Calu3 (cell line): Measurements from ENCODE around the gene RAB3C. TPM values are rescaled to one million over a fixed set of nuclear protein-coding genes. Genes with fewer than 3 reads are reported as not detected.
"Not testable (repeated sequence)": the region's sequence is repeated elsewhere in the genome, so short reads cannot be mapped to it uniquely, and the experiment has no call there.

Source experiments
- BruUV-seq: library from RNA; stranded (reverse); fragments of 400-500 nt; replicated peaks from 2 replicates; lab custom pipeline; 2021; lab: Mats Ljungman, UMichigan
- CTCF ChIA-PET: fragments of 300-600 bp; sonication (Branson Sonifier 250); formaldehyde crosslinking; loops from one replicate; lab custom pipeline; 2022; ENCODE audit warnings: antibody characterized with exemption; lab: Charles Lee
- DNase-seq: peaks from one replicate; pipeline ENCODE4 v3.0.0; 2022
- H3K27ac Mint-ChIP-seq: one replicate; pipeline ENCODE4 v1.8.0; 2022; ENCODE audit warnings: mixed read lengths; ENCODE audit not compliant: unreplicated experiment
- H3K27me3 Mint-ChIP-seq: one replicate; pipeline ENCODE4 v1.8.0; 2022; ENCODE audit warnings: mixed read lengths; ENCODE audit not compliant: unreplicated experiment
- H3K36me3 Mint-ChIP-seq: one replicate; pipeline ENCODE4 v1.8.0; 2022; ENCODE audit warnings: mild to moderate bottlenecking, moderate library complexity, mixed read lengths; ENCODE audit not compliant: insufficient read depth, unreplicated experiment
- H3K4me1 Mint-ChIP-seq: one replicate; pipeline ENCODE4 v1.8.0; 2022; ENCODE audit warnings: mild to moderate bottlenecking, low read depth, mixed read lengths; ENCODE audit not compliant: unreplicated experiment
- H3K4me3 Mint-ChIP-seq: one replicate; pipeline ENCODE4 v1.8.0; 2022; ENCODE audit warnings: mild to moderate bottlenecking, low read depth, moderate library complexity, mixed read lengths; ENCODE audit not compliant: unreplicated experiment
- H3K9me3 Mint-ChIP-seq: one replicate; pipeline ENCODE4 v1.8.0; 2022; ENCODE audit warnings: low read depth, mixed read lengths; ENCODE audit not compliant: unreplicated experiment
- CTCF ChIP-seq: fragments of 200-600 bp; IDR thresholded peaks from one replicate; pipeline ENCODE4 v1.8.0; 2022; ENCODE audit warnings: antibody characterized with exemption; ENCODE audit not compliant: unreplicated experiment
- intact Hi-C: fragments of 100-400 bp; cut with micrococcal nuclease; formaldehyde crosslinking; loops from one replicate; pipeline ENCODE4 v1.10.0; 2022; ENCODE audit not compliant: unreplicated experiment
- total RNA-seq: library from RNA; stranded (reverse); gene quantifications from 2 replicates; pipeline ENCODE4 v1.2.3, GENCODE V29; 2022

The RAB3C gene
- total RNA-seq, 1 experiment from 2014 or later: not detected

GRCh38 chr5:58571501-58571900, 11.4 kb upstream of the RAB3C start:
- Mint-ChIP-seq H3K27ac (no peak overlapping the region), H3K27me3 (peaks cover 37% of the 10 kb centered on the region), H3K4me1 (no peaks in the 10 kb centered on the region), H3K36me3 (peaks cover 5% of the 10 kb centered on the region), H3K9me3 (peaks cover 2% of the 10 kb centered on the region), H3K4me3 (no peak overlapping the region)
- TF ChIP-seq CTCF: no peak
- no TSS peak for BruUV-seq
- no peak for DNase-seq
- CTCF ChIA-PET: interaction anchor here (1.0 kb wide), 1 partner anchor 254 kb away, joined by 3 read pairs; no protein-coding TSS in a partner anchor
- intact Hi-C loops: no loop called here

GRCh38 chr5:58572973-58573372, 9.9 kb upstream of the RAB3C start:
- H3K9me3 Mint-ChIP-seq, H3K4me1 Mint-ChIP-seq, intact Hi-C loops, BruUV-seq, CTCF ChIA-PET, DNase-seq, H3K4me3 Mint-ChIP-seq, H3K27ac Mint-ChIP-seq, H3K36me3 Mint-ChIP-seq: not testable (repeated sequence)
- peaks cover 32% of the 10 kb centered on the region for H3K27me3 Mint-ChIP-seq

GRCh38 chr5:58579781-58580180, 3.1 kb upstream of the RAB3C start:
- CTCF ChIA-PET: no interaction called here
- Mint-ChIP-seq H3K27ac (no peak overlapping the region), H3K9me3 (no peaks in the 10 kb centered on the region), H3K4me1 (peaks cover 21% of the 10 kb centered on the region), H3K36me3 (peaks cover 14% of the 10 kb centered on the region), H3K27me3 (peaks cover 32% of the 10 kb centered on the region), H3K4me3 (no peak overlapping the region)
- no peak for DNase-seq
- TF ChIP-seq CTCF: no peak
- no TSS peak for BruUV-seq
- intact Hi-C loops: no loop called here

DNA sequence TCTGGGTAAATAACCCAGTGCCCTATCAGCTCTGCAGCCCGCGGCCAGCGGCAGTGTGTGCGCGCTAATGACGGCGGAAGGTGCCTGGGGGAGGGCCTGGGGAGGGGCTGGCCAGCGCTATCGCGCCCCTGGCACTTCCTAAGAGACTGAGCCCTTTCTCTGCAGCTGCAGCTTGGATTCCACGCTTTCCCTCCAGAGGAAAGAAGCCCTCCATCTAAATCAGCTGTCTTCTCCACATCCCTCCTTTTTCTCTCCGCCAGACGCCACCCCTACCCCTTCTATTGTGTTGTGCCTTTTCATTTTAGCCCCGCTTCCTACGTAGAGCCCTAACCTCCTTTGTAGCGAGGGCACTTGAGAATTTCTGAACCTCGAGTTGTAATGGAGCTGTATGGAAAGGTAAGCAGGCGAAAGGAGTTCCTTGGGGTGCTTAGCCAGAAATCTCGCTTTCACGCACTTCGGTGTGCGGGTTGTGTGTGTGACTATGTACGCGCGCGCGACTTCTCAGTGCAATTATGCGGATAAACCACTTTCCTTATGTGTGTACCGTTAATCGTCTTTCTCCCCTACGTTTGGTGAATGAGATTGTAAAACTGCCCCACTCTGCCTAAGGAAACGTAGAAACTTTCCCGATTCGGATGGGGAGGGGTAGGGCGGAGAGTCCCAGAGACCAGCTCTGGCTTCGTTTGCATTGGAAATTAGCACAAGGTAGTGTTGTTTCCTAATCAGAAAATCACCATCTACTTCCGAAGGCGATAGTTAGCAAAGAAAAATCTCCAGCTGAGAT, 664 bp upstream of the RAB3C start:
- CTCF ChIA-PET: no interaction called here
- Mint-ChIP-seq H3K9me3 (no peaks in the 10 kb centered on the region), H3K36me3 (peaks cover 14% of the 10 kb centered on the region), H3K4me1 (peaks cover 21% of the 10 kb centered on the region), H3K27ac (no peak overlapping the region), H3K27me3 (peaks cover 41% of the 10 kb centered on the region), H3K4me3 (peak overlapping the region; percentile 84)
- TF ChIP-seq CTCF: no peak
- intact Hi-C loops: no loop called here
- BruUV-seq: no TSS peak
- DNase-seq: peak; percentile 1

DNA sequence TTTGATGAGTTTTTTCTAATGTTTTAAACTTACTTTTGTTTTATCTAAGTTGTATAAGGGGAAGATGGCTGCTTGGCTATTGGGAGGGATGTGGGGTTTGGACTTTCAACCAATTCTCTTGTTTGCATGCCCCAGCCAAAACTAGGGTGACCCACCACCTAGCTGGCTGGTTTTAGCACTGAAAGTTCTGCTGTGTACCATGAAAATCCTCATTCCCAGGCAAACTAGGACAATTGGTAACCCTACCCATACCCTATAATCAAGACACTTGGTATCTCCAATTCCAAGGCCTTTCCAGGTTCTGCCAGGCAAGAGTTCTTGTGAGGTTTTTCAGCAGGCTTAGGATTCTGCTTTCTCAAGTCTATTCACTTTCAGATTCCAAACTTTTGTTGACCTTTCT, 13.1 kb downstream of the RAB3C start:
- no peak for DNase-seq
- H3K4me3 Mint-ChIP-seq: no peak overlapping the region
- no peak overlapping the region for H3K27ac Mint-ChIP-seq
- TF ChIP-seq CTCF: no peak
- CTCF ChIA-PET: no interaction called here
- intact Hi-C loops: no loop called here
- H3K4me1 Mint-ChIP-seq: no peaks in the 10 kb centered on the region
- H3K9me3 Mint-ChIP-seq: no peaks in the 10 kb centered on the region
- no peaks in the 10 kb centered on the region for H3K36me3 Mint-ChIP-seq
- BruUV-seq: no TSS peak
- peaks cover 12% of the 10 kb centered on the region for H3K27me3 Mint-ChIP-seq
